ENCODE results near the gene OXT. TPM values are rescaled to one million over a fixed set of nuclear protein-coding genes. Genes with fewer than 3 reads are reported as not detected.
A peak's percentile ranks its signal among the peaks of the same experiment; 100 is the strongest.

Gene OXT
- polyA plus RNA-seq, 1 experiment: not detected

- Histone ChIP-seq H3K9me3 (ENCODE audit: control insufficient read depth, insufficient read depth, low read length) (no peaks in the 10 kb centered on the region; the same call in 1 of the 2 replicates), H3K27me3 (ENCODE audit: control insufficient read depth, insufficient read depth, low read length) (no peaks in the 10 kb centered on the region), H3K27ac (ENCODE audit: low read depth, low read length) (peak overlapping the region; percentile 21), H3K4me3 (ENCODE audit: low read depth, low read length) (peak overlapping the region; percentile 29)
- ChIA-PET POLR2A (interaction anchor here (0.5 to 0.6 kb wide), 2 partner anchors 10 to 71 kb away, joined by 5 to 7 read pairs; no protein-coding TSS in a partner anchor), CTCF (interaction anchor here (0.6 to 2.6 kb wide), 5 partner anchors 11 to 613 kb away, joined by 3 to 15 read pairs (median 5); no protein-coding TSS in a partner anchor)
- TF ChIP-seq CTCF (IDR thresholded peaks at IDR 0.05; ENCODE audit: low read depth, low read length): no peak
- DNase-seq (ENCODE audit: low read depth, low spot score): no peak
These were observed 29.5 kb upstream of the OXT start for GRCh38 chr20:3041854-3042409.

GRCh38 chr20:3042625-3043024 lies 28.8 kb upstream of the OXT start:
- no peak overlapping the region for H3K27ac ChIP-seq (ENCODE audit: low read depth, low read length)
- no peak for TF ChIP-seq CTCF (IDR thresholded peaks at IDR 0.05; ENCODE audit: low read depth, low read length)
- ChIA-PET CTCF (interaction anchor here (1.0 to 2.6 kb wide), 3 partner anchors 11 to 291 kb away, joined by 4 to 15 read pairs (median 14); no protein-coding TSS in a partner anchor), POLR2A (interaction anchor here (0.6 kb wide), 1 partner anchor 70 kb away, joined by 7 read pairs; no protein-coding TSS in a partner anchor)
- H3K9me3 ChIP-seq (ENCODE audit: control insufficient read depth, insufficient read depth, low read length): no peaks in the 10 kb centered on the region; the same call in 1 of the 2 replicates
- H3K27me3 ChIP-seq (ENCODE audit: control insufficient read depth, insufficient read depth, low read length): no peaks in the 10 kb centered on the region
- H3K4me3 ChIP-seq (ENCODE audit: low read depth, low read length): no peak overlapping the region
- no peak for DNase-seq (ENCODE audit: low read depth, low spot score)

GRCh38 chr20:3043322-3043721 lies 28.1 kb upstream of the OXT start, which contains the start of gene GNRH2:
TSS of gene GNRH2 (plus strand) at chr20:3043622. CDS start at chr20:3044415, 793 bp downstream.
- POLR2A ChIA-PET: no interaction called here

GRCh38 chr20:3044336-3044965 lies 27.0 kb upstream of the OXT start:
- no peak for DNase-seq (ENCODE audit: low read depth, low spot score)
- Histone ChIP-seq H3K4me3 (ENCODE audit: low read depth, low read length) (no peak overlapping the region), H3K27me3 (ENCODE audit: control insufficient read depth, insufficient read depth, low read length) (no peaks in the 10 kb centered on the region), H3K9me3 (ENCODE audit: control insufficient read depth, insufficient read depth, low read length) (no peaks in the 10 kb centered on the region; the same call in 1 of the 2 replicates), H3K27ac (ENCODE audit: low read depth, low read length) (peak overlapping the region; percentile 65)
- POLR2A ChIA-PET: no interaction called here
- CTCF ChIA-PET: no interaction called here
- TF ChIP-seq CTCF (IDR thresholded peaks at IDR 0.05; ENCODE audit: low read depth, low read length): no peak

More at GRCh38 chr20:3043322-3043721, 28.1 kb upstream of the OXT start, which contains the start of gene GNRH2:
- CTCF ChIA-PET: interaction anchor here (2.6 kb wide), 1 partner anchor 10 kb away, joined by 15 read pairs; no protein-coding TSS in a partner anchor
- Histone ChIP-seq H3K9me3 (ENCODE audit: control insufficient read depth, insufficient read depth, low read length) (no peaks in the 10 kb centered on the region; the same call in 1 of the 2 replicates), H3K27ac (ENCODE audit: low read depth, low read length) (peak within 1 kb of the TSS; percentile 21), H3K4me3 (ENCODE audit: low read depth, low read length) (no peak within 1 kb of the TSS), H3K27me3 (ENCODE audit: control insufficient read depth, insufficient read depth, low read length) (no peaks in the 10 kb centered on the region)
- no peak for DNase-seq (ENCODE audit: low read depth, low spot score)
- no peak for TF ChIP-seq CTCF (IDR thresholded peaks at IDR 0.05; ENCODE audit: low read depth, low read length)
